Posterior cingulate gyrus (tissue), 11 donors: ENCODE results near the gene GJD3.

Experiments
- DNase-seq, 10 donors: peaks; one replicate each; pipeline versions ENCODE4 v3.0.0 to v3.0.0-alpha.2; 2020 to 2021; ENCODE audit warnings: mixed read lengths in 3 of 10
- intact Hi-C: fragments of 100-400 bp; cut with DNase I; formaldehyde crosslinking; loops from one replicate; pipeline ENCODE4 v1.15.1; 2023

The GJD3 gene

DNA sequence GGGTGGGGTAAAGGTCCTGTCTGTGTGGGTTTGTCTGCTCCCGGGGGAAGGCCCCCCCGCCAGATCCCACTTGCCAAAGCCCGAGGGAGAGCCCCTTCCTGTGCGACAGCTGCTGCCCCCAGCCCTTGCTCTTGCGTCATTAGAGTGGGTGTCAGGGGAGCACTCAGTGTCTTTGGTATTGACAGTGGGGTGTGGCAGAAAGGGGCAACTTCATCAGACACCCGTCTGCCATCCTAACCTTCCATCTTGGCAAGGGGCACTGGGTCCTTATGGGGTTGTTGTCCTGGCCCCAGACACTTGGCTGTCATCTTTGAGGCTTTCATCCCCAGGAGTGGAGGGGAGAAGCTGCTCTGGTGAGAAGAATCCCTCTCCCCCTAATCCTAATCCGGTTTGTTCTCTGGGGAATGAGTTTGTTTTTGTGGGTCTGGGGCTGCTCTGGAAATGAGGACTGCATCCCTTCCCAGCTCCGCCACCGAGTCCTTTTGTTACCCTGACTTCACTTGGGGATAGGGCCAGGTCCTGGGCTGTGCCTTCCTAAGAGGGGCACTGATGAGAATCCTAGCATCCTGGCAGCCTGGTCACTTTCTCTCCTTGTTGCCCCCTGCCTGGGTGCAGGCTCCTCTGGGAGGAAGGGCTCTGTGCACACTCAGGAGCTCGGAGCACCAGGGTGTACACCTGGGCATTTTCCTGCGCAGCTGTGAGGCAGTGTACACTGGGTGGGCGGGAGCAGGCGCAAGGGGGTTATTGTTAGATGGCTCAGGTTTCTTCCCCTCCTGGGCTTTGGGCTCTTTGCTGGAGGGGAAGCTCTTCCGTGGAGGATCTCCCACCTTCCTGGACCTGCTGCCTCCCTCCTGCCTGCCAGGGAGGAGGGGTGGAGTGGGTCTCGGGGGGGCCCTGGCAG is 21.1 kb downstream of the GJD3 start:
- DNase-seq, result no peak
- intact Hi-C loops, result no loop called here

DNA sequence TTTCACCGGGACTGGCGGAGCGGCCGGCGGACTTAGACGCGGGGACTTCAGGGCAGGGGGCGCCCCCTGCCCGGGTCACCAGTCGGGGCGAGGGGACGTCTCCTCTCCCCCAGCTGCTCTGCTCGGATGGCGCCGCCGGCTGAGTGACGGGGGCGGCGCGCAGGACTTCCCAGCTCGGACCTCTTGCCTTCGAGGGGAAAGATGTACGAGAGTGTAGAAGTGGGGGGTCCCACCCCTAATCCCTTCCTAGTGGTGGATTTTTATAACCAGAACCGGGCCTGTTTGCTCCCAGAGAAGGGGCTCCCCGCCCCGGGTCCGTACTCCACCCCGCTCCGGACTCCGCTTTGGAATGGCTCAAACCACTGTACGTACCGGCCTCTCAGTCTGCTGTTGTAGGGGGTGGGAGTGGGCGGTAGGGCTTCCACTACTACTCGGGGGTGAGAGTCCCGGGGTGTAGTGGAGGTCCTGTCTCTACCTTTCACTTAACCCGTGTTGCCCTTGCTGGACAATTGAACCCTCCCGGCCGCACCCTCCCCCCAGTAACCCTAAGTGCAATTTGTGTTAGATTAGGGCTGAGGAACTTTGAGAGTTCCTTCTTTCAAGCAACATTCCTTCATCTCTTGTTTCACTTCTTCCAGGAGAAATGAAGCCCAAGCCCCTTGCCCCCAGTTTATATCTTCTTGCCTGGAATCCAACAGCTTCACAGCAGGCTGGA is 21.9 kb downstream of the GJD3 start:
- intact Hi-C loops, result no loop called here
- DNase-seq, result no peak

DNA sequence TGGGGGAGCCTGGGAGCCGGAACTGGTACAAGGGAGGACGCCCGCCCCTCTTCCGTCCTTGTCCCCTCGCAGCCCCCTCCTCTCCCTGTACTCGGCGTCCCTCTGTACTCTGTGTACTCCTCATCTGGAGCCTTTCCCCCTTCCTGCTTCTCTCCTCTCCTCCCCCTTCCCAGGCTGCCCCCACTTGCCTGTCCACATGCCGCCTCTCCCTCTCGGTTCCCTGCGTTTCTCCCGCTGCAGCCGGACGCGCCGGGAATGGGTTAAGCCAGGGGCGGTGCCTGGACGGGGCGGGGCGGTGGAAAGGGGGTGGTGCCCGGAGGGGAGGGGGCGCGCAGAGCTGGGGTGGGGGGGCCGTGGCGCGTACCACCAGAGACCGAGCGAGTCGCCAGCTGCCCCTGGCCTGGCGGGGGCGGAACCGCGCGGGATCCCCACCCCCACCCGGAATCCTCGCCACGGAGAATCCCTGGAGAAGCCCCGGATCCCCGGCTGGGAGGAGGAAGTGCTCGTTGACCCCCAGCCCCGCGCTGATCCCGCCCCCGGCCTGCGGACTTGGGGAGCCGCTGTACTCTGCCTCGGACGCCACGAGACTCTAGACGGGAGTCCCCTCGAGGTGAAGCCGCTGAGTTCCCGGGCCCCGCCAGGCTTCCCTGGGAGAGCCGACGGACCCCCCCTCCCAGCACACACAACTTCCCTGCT is 22.6 kb downstream of the GJD3 start:
- intact Hi-C loops, result no loop called here
- DNase-seq, result peak in 8 of 10 donors; percentile 63 to 95 (median 78)

DNA sequence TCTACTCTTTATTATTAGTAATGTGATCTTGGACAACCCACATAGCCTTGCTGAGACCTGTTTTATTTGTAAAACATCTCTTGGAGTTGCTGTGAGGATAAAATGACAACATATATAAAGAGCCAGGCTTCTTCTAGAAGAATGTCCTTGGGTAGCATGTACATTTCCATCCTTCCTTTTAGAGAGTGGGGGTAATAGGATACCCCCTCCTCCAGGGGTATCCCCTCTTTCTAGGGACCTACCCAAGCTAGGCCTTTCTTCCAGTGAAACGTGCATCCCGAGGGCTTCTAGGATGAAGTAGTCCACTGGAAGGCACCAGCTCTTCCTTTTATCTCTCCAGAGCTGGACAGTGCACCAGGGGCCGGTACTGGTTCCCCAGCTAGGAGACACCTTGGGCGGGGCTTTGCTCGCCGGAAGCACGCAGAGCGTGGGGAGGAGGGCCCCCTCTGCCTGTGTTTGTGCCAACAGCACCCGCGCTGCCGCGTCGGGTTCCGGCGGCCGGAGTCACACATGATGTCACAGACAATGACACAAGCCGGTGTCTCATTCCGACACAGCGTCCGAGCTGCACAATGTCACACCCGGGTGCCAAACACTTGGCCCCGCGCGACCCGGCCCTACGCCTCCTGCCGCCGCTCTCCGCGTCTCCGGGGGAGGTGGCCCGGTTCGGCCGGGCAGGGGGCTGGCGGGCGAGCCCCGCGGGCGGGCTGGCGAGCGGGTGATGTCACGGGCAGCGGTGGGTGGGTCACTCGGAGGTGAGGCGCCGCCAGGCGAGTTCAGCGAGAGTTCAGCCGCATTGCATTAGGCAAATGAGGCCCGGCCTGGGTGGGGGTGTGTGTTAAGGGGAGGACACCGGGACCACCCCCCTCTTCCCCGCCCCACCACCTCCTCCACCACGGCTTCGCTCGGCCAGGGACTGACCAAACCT is 23.4 kb downstream of the GJD3 start:
- peak in 9 of 10 donors; percentile 61 to 97 (median 79) for DNase-seq
- intact Hi-C loops, result no loop called here

GRCh38 chr17:40340327-40340726 is 24.2 kb downstream of the GJD3 start:
- intact Hi-C loops, result no loop called here
- DNase-seq, result no peak

- DNase-seq, result no peak
- intact Hi-C loops, result no loop called here
Measured at GRCh38 chr17:40338941-40339649, 25.4 kb downstream of the GJD3 start.

DNA sequence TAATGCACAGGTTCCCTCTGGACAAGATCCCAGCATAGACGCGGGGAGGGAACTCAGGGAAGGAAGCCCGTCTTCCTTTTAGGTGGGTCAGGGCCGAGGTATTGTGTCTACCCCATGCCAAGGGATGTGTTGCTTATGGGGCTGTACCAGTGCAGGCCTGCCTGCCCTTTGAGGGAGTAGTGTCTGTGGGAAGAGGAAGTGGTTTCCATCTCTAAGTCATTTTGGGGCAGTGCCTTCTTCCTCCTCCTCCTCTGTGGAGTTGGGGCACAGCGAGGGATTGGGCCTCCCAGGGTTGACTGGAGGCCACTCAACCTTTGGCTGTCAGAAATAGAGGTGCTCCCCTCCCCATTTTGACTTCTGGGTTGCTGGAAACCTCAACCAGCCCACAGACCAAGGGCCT is 26.5 kb downstream of the GJD3 start:
- peak in 1 of 10 donors; percentile 58 for DNase-seq

DNA sequence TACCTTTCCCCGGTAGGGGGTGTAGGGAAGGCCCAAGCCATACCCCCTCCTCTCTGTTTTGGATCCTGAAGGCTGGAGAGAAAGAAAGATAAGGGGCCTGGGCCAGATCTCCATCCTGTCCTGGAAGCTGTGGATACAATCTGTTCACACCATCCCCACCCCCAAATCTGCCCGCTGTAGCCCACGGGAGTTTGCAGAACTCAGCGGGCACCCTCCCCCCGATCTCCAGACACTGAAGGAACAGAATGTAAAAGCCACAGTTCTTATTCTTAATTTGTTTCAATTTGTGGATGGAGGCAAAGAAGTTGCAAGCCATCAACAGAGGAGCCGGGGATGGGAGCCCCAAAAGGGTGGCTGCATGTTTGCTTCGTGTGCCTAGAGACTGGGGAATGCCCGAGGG is 27.2 kb downstream of the GJD3 start:
- peak in 3 of 10 donors; percentile 53 to 89 (median 79) for DNase-seq
- intact Hi-C loops, result no loop called here

More for the DNA sequence above, 26.5 kb downstream of the GJD3 start:
- intact Hi-C loops, result no loop called here

DNA sequence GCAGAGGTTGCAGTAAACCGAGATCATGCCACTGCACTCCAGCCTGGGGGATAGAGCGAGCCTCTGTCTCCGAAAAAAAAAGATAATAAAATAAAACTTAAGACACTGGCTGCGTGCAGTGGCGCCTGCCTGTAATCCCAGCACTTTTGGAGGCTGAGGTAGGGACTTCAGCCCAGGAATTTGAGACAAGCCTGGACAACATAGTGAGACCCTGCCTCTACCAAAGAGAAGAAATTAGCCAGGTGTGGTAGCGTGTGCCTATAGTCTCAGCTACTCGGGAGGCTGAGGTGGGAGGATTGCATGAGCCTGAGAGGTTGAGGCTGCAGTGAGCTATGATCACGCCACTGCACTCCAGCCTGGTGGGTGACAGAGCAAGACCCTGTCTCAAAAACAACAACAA is 28.9 kb downstream of the GJD3 start:
- no peak for DNase-seq
- intact Hi-C loops, result no loop called here

GRCh38 chr17:40333781-40334448 is 30.6 kb downstream of the GJD3 start:
- DNase-seq, result no peak
- intact Hi-C loops, result no loop called here

- intact Hi-C loops, result no loop called here
- DNase-seq, result peak in 5 of 10 donors; percentile 60 to 92 (median 75)
Measured at GRCh38 chr17:40331743-40332641, 32.5 kb downstream of the GJD3 start.

DNA sequence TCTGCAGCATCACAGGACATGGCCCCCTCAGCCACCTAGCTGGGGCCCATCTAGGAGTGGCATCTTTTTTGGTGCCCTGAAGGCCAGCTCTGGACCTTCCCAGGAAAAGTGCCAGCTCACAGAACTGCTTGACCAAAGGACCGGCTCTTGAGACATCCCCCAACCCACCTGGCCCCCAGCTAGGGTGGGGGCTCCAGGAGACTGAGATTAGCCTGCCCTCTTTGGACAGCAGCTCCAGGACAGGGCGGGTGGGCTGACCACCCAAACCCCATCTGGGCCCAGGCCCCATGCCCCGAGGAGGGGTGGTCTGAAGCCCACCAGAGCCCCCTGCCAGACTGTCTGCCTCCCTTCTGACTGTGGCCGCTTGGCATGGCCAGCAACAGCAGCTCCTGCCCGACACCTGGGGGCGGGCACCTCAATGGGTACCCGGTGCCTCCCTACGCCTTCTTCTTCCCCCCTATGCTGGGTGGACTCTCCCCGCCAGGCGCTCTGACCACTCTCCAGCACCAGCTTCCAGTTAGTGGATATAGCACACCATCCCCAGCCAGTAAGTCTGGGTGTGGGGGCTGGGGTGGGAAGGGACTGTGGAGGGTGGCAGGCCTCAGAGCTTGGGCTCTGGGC is 33.6 kb downstream of the GJD3 start:
- intact Hi-C loops, result no loop called here
- no peak for DNase-seq

DNA sequence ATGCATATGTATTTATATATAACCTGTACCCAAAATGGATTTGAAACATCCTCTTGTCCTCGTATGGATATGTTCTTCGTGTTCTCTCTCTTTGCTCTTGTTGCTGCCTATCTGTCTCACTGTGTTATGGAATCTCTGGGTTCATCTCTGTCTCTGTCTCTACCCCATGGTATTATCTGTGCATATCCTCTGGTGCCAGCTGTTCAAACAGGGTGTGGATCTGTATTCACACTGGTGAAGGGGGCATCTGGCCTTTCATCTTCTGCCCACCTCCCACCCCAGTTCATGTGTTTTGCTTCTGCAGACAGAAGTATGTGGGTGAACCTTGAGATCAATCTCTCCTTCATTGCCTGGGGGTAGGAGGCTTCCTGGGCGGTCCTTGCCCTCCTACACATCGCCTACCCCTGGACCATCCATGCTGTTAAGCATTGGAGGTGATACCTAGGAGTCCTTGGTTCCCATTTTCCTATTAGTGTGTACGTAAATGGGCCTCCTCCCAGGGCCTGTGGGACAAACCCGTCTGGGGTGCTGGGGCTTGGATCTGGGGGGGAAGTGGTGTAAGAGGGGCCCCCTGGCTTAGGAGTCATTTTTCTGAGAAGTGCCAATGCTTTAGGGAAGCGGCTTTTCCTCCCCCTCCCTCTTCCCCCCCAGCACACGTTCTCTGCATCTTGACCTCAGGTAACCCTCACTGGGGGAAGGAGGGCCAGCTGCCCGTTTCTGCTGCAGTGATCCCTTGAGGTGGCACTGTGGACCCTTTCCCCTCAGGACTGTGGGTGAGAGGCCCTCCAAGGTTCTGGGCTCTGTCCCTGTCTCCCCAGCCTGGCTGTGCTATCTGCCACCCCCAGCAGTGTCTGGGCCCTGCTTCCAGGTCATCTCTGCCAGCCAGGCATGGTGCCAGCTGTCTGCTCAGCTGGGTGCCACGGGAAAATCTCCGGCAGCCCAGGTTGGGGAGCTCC is 34.4 kb downstream of the GJD3 start:
- DNase-seq, result peak in 1 of 10 donors; percentile 87
- intact Hi-C loops, result no loop called here

DNA sequence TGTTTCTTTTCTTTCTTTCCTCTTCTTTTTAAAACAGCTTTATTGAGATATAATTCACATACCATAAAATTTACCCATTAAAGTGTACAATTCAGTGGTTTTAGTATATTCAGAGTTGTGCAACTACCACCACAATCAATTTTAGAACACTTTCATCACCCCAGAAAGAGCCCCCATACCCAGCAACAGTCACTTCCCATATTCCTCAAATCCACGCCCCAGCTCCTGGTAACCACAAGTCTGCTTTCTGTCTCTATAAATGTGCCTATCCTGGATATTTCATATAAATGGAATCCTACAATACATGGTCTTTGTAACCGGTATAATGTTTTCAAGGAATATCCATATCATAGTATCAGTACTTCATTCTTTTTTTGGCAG is 36.2 kb downstream of the GJD3 start:
- intact Hi-C loops, result no loop called here
- DNase-seq, result no peak

DNA sequence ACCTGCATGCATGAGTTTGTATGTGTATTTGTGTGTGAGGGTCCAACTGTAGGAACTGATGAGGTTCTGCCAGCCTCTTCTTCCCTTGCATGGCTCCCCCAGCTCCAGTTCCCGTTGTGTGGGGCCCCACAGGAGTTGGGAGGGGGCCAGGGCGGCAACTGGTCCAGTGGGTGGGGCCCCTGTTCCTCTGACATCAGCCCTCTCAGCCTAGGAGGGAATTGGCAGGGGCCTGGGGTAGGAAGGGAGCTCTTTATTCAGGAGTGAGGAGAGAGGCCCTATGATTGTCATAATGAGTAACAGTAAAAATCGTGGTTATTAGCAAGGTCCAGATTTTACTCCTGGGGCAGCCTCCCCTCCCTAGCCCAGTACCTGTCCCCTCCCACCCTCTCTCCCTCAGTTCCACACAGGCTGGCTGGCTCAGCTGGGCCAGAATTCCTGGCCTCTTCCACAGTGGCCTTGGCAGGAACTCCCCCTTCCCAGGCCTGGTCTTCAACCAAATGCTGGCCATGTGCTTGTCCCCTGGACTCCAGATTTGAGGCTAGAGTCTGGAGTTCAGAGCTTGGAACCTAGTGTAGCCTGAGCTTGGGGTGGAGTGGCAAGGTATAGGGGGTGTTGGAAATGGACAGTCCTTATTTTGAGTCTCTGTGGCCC is 36.7 kb downstream of the GJD3 start:
- intact Hi-C loops, result no loop called here
- DNase-seq, result peak in 2 of 10 donors; percentile 36 to 55

DNA sequence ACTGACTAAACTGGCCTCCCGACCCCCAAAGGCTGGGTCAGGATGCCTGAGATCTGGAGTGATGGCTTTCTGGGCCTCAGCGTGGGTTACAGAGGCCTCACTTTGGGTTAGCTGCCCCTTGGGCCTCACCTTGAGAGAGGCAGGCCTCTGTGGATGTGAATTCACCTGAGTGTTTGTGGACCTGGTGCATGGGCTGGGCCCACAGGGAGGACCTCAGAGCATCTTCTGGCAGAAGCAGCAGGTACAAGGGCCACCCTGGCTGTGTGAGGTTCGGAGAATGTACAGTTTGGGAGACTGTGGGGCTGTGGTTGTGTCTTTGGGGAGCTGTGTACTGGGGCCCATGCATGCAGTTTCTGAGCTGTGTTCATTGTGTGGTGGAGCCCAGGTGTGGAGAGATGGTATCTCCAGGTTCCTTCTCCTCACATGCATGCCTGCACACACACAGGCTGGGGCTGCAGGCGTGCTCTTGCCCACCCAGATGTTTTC is 37.2 kb downstream of the GJD3 start:
- peak in 2 of 10 donors; percentile 39 to 52 for DNase-seq
- intact Hi-C loops, result no loop called here
